A549 treated with Hydrocortisone at 1 μM for 4 hours (cell line): ENCODE data around the gene AMDHD2. TPM values are rescaled to one million over a fixed set of nuclear protein-coding genes. Genes with fewer than 3 reads are reported as not detected.

ENCODE experiments used
- total RNA-seq: library from RNA; stranded (reverse); fragments of 200-300 nt; extraction: Qiagen RNA extraction; gene quantifications from 5 replicates; pipeline ENCODE4 v1.2.3, GENCODE V29; 2022

The AMDHD2 gene
- total RNA-seq, result 16.4 to 25.7 TPM (median 23.7 TPM) in 5 replicates

GRCh38 chr16:2520097-2520783, at the start of gene AMDHD2:
TSS of gene AMDHD2 (plus strand) at chr16:2520371. CDS start at chr16:2520459, 88 bp downstream.

GRCh38 chr16:2471016-2471652, 49.0 kb upstream of the AMDHD2 start, which contains the start of gene NTN3:
TSS of gene NTN3 (plus strand) at chr16:2471297. CDS start at chr16:2471702, 405 bp downstream.

GRCh38 chr16:2474877-2475412, 45.2 kb upstream of the AMDHD2 start, which contains the start of gene TBC1D24:
TSS of gene TBC1D24 (plus strand) at chr16:2475127. CDS start at chr16:2496149, 21,022 bp downstream.

GRCh38 chr16:2513405-2514332, 6.5 kb upstream of the AMDHD2 start, which contains the start of gene ATP6V0C:
TSS of gene ATP6V0C (plus strand) at chr16:2513952. CDS start at chr16:2514104, 152 bp downstream.

GRCh38 chr16:2531371-2531695, 11.2 kb downstream of the AMDHD2 start, which contains the start of gene CEMP1:
TSS of gene CEMP1 (minus strand) at chr16:2531408. CDS start at chr16:2531073, 335 bp downstream.

GRCh38 chr16:2537451-2538379, 17.5 kb downstream of the AMDHD2 start, which contains the start of gene PDPK1:
TSS of gene PDPK1 (plus strand) at chr16:2538021. CDS start at chr16:2538113, 92 bp downstream.

Other genes starting within 250 kb of the AMDHD2 start
- 15.5 to 21.7 TPM (median 21.3 TPM) in 5 replicates for gene ABCA3, start 179.6 kb upstream of the AMDHD2 start, total RNA-seq
- 21.1 to 24.3 TPM (median 22.8 TPM) in 5 replicates for gene CCNF, start 90.9 kb upstream of the AMDHD2 start, total RNA-seq
- 15.5 to 22.0 TPM (median 19.2 TPM) in 5 replicates for gene TEDC2, start 60.3 kb upstream of the AMDHD2 start, total RNA-seq
- 0.05 to 0.06 TPM in 2 of 5 replicates, not detected in the others for gene NTN3, start 49.1 kb upstream of the AMDHD2 start, total RNA-seq
- gene TBC1D24, start 45.2 kb upstream of the AMDHD2 start, total RNA-seq, result 5.6 to 8.0 TPM (median 6.8 TPM) in 5 replicates
- gene ATP6V0C, start 6.4 kb upstream of the AMDHD2 start, total RNA-seq, result 136 to 285 TPM (median 252 TPM) in 5 replicates
- gene CEMP1, start 11.0 kb downstream of the AMDHD2 start, total RNA-seq, result not detected in 5 replicates
- gene PDPK1, start 17.6 kb downstream of the AMDHD2 start, total RNA-seq, result 19.4 to 30.2 TPM (median 23.3 TPM) in 5 replicates
- gene KCTD5, start 162.2 kb downstream of the AMDHD2 start, total RNA-seq, result 38.0 to 43.5 TPM (median 41.8 TPM) in 5 replicates
- 0.82 to 2.2 TPM (median 1.8 TPM) in 5 replicates for gene PRSS27, start 199.9 kb downstream of the AMDHD2 start, total RNA-seq
- 370 to 412 TPM (median 400 TPM) in 5 replicates for gene SRRM2, start 232.3 kb downstream of the AMDHD2 start, total RNA-seq